Measurements from ENCODE around the gene CD19.
A peak's percentile ranks its signal among the peaks of the same experiment; 100 is the strongest.
"Not testable (repeated sequence)": the region's sequence is repeated elsewhere in the genome, so short reads cannot be mapped to it uniquely, and the experiment has no call there.

CD19 gene

GRCh38 chr16:28931801-28932225 lies at the start of gene CD19:
TSS of gene CD19 (plus strand) at chr16:28931971. CDS start at chr16:28932001, 30 bp downstream.
- no peaks in the 10 kb centered on the region for H3K36me3 Mint-ChIP-seq (ENCODE audit: low read depth)
- H3K27ac Mint-ChIP-seq: peak within 1 kb of the TSS; percentile 33
- H3K27me3 Mint-ChIP-seq (ENCODE audit: low read depth): no peaks in the 10 kb centered on the region
- H3K4me1 Mint-ChIP-seq (ENCODE audit: low read depth): peaks cover 22% of the 10 kb centered on the region
- H3K4me3 Mint-ChIP-seq: no peak within 1 kb of the TSS
- no peaks in the 10 kb centered on the region for H3K9me3 Mint-ChIP-seq

- Mint-ChIP-seq H3K27ac (no peak overlapping the region), H3K36me3 (ENCODE audit: low read depth) (no peaks in the 10 kb centered on the region), H3K9me3 (no peaks in the 10 kb centered on the region), H3K4me1 (ENCODE audit: low read depth) (peaks cover 14% of the 10 kb centered on the region), H3K27me3 (ENCODE audit: low read depth) (peaks cover 6% of the 10 kb centered on the region), H3K4me3 (no peak overlapping the region)
Measured at GRCh38 chr16:28882551-28883160, 49.1 kb upstream of the CD19 start.

- Mint-ChIP-seq H3K4me3 (no peak overlapping the region), H3K27ac (no peak overlapping the region), H3K27me3 (ENCODE audit: low read depth) (peaks cover 6% of the 10 kb centered on the region), H3K36me3 (ENCODE audit: low read depth) (no peaks in the 10 kb centered on the region), H3K4me1 (ENCODE audit: low read depth) (peaks cover 12% of the 10 kb centered on the region), H3K9me3 (no peaks in the 10 kb centered on the region)
Measured at GRCh38 chr16:28883221-28883996, 48.4 kb upstream of the CD19 start.

- H3K36me3 Mint-ChIP-seq (ENCODE audit: low read depth): no peaks in the 10 kb centered on the region
- no peak overlapping the region for H3K4me3 Mint-ChIP-seq
- H3K4me1 Mint-ChIP-seq (ENCODE audit: low read depth): peaks cover 10% of the 10 kb centered on the region
- H3K27ac Mint-ChIP-seq: no peak overlapping the region
- no peaks in the 10 kb centered on the region for H3K9me3 Mint-ChIP-seq
- H3K27me3 Mint-ChIP-seq (ENCODE audit: low read depth): peaks cover 6% of the 10 kb centered on the region
Measured at GRCh38 chr16:28884045-28884444, 47.7 kb upstream of the CD19 start.

- Mint-ChIP-seq H3K4me3 (no peak overlapping the region), H3K4me1 (ENCODE audit: low read depth) (no peaks in the 10 kb centered on the region), H3K36me3 (ENCODE audit: low read depth) (no peaks in the 10 kb centered on the region), H3K27ac (no peak overlapping the region), H3K27me3 (ENCODE audit: low read depth) (no peaks in the 10 kb centered on the region), H3K9me3 (no peaks in the 10 kb centered on the region)
Measured at GRCh38 chr16:28886945-28887344, 44.8 kb upstream of the CD19 start.

GRCh38 chr16:28890355-28890754 lies 41.4 kb upstream of the CD19 start:
- H3K4me3 Mint-ChIP-seq; H3K4me1 Mint-ChIP-seq (ENCODE audit: low read depth); H3K27me3 Mint-ChIP-seq (ENCODE audit: low read depth); H3K36me3 Mint-ChIP-seq (ENCODE audit: low read depth); H3K9me3 Mint-ChIP-seq; H3K27ac Mint-ChIP-seq: not testable (repeated sequence)

GRCh38 chr16:28891964-28892890 lies 39.5 kb upstream of the CD19 start:
- Mint-ChIP-seq H3K4me3 (no peak overlapping the region), H3K27me3 (ENCODE audit: low read depth) (no peaks in the 10 kb centered on the region), H3K9me3 (no peaks in the 10 kb centered on the region), H3K36me3 (ENCODE audit: low read depth) (no peaks in the 10 kb centered on the region), H3K4me1 (ENCODE audit: low read depth) (peaks cover 3% of the 10 kb centered on the region), H3K27ac (no peak overlapping the region)

GRCh38 chr16:28893291-28893690 lies 38.5 kb upstream of the CD19 start:
- no peaks in the 10 kb centered on the region for H3K9me3 Mint-ChIP-seq
- no peak overlapping the region for H3K27ac Mint-ChIP-seq
- H3K36me3 Mint-ChIP-seq (ENCODE audit: low read depth): no peaks in the 10 kb centered on the region
- H3K4me3 Mint-ChIP-seq: no peak overlapping the region
- H3K4me1 Mint-ChIP-seq (ENCODE audit: low read depth): peaks cover 3% of the 10 kb centered on the region
- no peaks in the 10 kb centered on the region for H3K27me3 Mint-ChIP-seq (ENCODE audit: low read depth)

- no peaks in the 10 kb centered on the region for H3K36me3 Mint-ChIP-seq (ENCODE audit: low read depth)
- H3K27ac Mint-ChIP-seq: no peak overlapping the region
- peaks cover 5% of the 10 kb centered on the region for H3K4me1 Mint-ChIP-seq (ENCODE audit: low read depth)
- no peak overlapping the region for H3K4me3 Mint-ChIP-seq
- H3K27me3 Mint-ChIP-seq (ENCODE audit: low read depth): no peaks in the 10 kb centered on the region
- no peaks in the 10 kb centered on the region for H3K9me3 Mint-ChIP-seq
Measured at GRCh38 chr16:28895609-28896008, 36.2 kb upstream of the CD19 start.

GRCh38 chr16:28897826-28898225 lies 33.9 kb upstream of the CD19 start:
- H3K4me1 Mint-ChIP-seq (ENCODE audit: low read depth): peaks cover 2% of the 10 kb centered on the region
- no peak overlapping the region for H3K27ac Mint-ChIP-seq
- H3K9me3 Mint-ChIP-seq: no peaks in the 10 kb centered on the region
- no peaks in the 10 kb centered on the region for H3K27me3 Mint-ChIP-seq (ENCODE audit: low read depth)
- no peak overlapping the region for H3K4me3 Mint-ChIP-seq
- no peaks in the 10 kb centered on the region for H3K36me3 Mint-ChIP-seq (ENCODE audit: low read depth)

- Mint-ChIP-seq H3K9me3 (no peaks in the 10 kb centered on the region), H3K36me3 (ENCODE audit: low read depth) (no peaks in the 10 kb centered on the region), H3K27ac (no peak overlapping the region), H3K4me1 (ENCODE audit: low read depth) (peaks cover 2% of the 10 kb centered on the region), H3K4me3 (no peak overlapping the region), H3K27me3 (ENCODE audit: low read depth) (no peaks in the 10 kb centered on the region)
Measured at GRCh38 chr16:28898266-28898665, 33.5 kb upstream of the CD19 start.

GRCh38 chr16:28898942-28899341 lies 32.8 kb upstream of the CD19 start:
- Mint-ChIP-seq H3K4me1 (ENCODE audit: low read depth) (peaks cover 2% of the 10 kb centered on the region), H3K27ac (no peak overlapping the region), H3K4me3 (no peak overlapping the region), H3K9me3 (no peaks in the 10 kb centered on the region), H3K27me3 (ENCODE audit: low read depth) (no peaks in the 10 kb centered on the region), H3K36me3 (ENCODE audit: low read depth) (no peaks in the 10 kb centered on the region)

GRCh38 chr16:28899882-28900590 lies 31.7 kb upstream of the CD19 start:
- H3K27ac Mint-ChIP-seq: no peak overlapping the region
- H3K27me3 Mint-ChIP-seq (ENCODE audit: low read depth): no peaks in the 10 kb centered on the region
- H3K36me3 Mint-ChIP-seq (ENCODE audit: low read depth): peaks cover 1% of the 10 kb centered on the region
- H3K4me1 Mint-ChIP-seq (ENCODE audit: low read depth): peaks cover 2% of the 10 kb centered on the region
- H3K9me3 Mint-ChIP-seq: no peaks in the 10 kb centered on the region
- no peak overlapping the region for H3K4me3 Mint-ChIP-seq

- Mint-ChIP-seq H3K4me3 (no peak overlapping the region), H3K36me3 (ENCODE audit: low read depth) (peaks cover 1% of the 10 kb centered on the region), H3K4me1 (ENCODE audit: low read depth) (peaks cover 2% of the 10 kb centered on the region), H3K27ac (no peak overlapping the region), H3K9me3 (no peaks in the 10 kb centered on the region), H3K27me3 (ENCODE audit: low read depth) (no peaks in the 10 kb centered on the region)
Measured at GRCh38 chr16:28900601-28901000, 31.2 kb upstream of the CD19 start.
